GM19463 (cell line): ENCODE data around the gene C9orf85.

Experiments
- ATAC-seq: cut with Tn5 transposase; IDR thresholded peaks from one replicate; pipeline ENCODE4 v1.9.1; 2021; ENCODE audit warnings: mild to moderate bottlenecking, moderate library complexity; ENCODE audit not compliant: unreplicated experiment

The C9orf85 gene

DNA sequence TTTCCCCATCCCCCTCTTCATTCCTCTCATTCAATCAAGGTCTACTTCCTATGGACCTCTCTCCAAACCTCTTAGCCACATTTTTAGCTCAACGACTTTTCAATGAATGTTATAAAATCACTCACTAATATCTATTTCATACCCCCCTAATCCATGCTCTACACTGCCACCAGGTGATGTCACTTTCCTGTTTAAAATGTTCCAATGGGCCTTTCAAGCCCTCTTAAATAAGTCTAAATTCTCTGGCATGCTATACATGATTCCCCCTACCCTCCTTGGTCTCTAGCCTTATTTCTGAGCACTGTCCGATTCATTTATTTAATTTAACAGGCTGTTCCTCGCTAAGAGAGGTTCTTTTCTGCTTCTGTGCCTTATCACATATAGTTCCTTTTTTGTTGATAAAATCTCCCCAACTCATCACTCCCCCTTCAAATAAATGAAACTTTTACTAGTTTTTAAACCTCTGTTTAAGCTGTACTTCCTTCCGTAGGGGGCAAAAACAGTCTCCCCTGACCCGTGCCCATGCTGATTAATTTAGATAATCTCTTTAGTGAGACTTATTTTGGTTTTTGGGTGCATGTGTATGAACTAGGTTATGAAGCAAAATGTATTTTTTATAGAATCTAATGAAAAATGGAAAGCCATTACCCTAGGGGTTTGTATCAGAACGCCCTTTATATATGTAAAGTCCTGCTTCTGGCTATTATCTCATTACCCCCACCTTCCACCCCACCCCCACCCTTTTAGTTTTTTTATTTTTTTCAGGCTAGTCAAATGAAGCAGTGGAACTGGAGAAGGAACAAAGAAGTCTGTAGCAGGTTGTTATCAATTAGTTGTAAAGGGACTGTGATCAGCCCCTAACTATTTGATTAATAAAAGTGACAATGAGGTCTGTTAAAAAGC is 9.5 kb upstream of the C9orf85 start:
- ATAC-seq, result no peak

DNA sequence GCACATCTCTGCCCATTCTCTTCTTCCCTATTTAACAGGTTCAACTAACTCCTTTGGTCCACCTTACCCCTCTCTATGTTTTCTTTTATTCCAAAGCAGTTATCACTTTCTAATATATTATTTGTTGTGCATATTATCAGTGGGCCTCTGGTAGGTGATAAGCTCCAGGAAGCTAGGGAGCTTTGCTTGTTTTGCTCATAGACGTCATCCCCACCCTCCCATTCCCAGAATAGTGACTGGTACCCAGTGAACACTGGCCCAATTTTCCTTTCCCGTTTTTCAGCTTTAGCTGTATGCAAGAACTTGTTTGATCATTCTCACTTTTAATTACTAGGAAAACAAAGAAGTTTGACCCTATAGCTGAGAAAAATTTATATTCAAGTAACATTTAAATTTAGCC is 7.4 kb upstream of the C9orf85 start:
- no peak for ATAC-seq

DNA sequence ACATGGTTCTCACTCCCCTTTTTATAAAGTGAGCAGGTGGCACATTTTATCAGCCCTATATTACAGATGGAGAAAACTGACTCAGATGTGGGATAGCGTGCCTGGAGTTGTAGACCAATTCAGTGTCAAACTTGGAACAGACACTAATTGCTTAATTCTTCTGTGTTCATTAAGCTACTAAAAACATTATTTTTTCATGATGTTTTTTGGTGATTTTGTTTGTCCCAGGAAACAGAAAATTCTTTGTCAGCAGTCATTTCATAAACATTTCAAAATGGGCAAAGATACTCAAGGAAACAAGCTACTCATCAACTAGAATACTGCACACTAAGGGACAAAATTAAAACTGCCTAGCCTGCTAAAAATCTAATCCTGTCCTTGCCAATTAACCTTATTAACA is 2.6 kb upstream of the C9orf85 start:
- ATAC-seq, result no peak

DNA sequence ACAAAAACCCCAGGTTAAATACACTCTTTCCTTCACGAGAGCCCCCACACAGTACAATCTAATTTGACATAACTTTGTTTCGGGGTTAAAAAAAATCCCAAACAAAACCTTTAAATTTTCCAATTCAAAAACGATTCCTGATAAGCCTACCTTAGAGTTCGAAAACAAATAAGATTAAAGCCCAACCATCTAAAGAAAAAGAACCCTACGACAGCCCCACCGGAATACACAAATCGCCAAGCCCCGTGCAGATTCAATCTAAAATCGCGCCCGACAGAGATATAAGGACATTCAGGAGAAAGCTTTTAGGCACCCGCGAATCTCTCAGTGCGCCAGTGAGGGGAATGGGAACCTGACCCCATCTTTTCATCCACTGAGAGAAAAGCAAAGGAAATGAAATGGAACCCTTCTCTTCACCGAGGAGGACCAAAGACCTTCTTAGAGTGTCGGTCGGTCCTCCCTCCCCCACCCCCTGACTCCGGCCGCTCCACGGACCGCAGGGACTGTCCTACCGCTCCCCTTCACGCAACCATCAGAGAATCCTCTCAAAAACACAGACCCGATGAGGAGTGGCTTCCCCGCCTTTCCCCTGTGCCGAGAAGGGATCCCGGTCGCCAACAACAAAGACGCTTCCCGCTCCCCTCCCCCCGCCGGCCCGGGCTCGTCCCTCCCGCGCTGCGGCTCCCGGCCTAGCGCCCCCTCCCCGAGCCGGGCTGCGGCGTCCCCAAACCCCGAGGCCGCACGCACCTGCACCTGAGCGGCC is 1.4 kb upstream of the C9orf85 start:
- peak; percentile 6 for ATAC-seq

DNA sequence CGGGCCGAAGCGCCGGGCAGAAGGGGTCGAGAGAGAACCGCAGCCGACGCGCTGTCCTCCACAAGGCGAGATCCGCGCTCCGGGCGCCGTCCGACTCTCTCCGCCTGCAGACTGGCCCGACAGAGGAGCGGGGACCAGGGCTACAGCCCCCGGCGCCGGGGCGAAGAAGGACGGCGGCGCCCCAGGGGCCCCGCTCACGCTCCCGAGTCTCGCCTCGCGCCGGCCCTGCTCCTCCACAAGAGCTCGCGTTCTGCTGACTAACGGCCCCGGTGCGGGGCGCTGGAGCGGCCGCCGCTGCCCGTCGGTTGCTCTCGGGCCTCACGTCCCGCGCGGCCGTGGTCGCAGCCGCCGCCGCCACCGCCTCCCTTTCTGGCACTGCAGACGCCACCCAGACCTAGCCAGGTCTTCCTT is 784 bp upstream of the C9orf85 start:
- peak; percentile 7 for ATAC-seq

DNA sequence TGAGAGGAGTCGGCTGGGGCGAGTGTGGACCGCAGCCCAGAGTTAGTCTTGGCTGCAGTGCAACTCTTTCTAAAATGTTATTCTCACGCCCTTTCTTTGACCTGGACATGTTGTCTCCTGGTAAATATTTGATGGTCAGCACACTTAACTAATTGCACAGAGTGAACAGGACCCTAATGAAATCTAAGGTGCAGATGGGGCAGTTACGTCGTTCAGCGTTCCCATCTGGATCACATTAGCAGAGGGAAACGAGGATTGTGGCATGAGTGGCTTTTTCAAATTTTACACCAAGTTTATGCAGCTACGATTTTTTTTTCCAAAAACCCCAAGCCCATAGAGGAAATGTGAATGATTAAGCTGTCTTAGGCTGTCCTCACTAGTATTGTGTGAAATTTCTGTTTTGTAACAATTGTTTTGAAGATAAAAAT is 483 bp downstream of the C9orf85 start:
- ATAC-seq, result no peak

DNA sequence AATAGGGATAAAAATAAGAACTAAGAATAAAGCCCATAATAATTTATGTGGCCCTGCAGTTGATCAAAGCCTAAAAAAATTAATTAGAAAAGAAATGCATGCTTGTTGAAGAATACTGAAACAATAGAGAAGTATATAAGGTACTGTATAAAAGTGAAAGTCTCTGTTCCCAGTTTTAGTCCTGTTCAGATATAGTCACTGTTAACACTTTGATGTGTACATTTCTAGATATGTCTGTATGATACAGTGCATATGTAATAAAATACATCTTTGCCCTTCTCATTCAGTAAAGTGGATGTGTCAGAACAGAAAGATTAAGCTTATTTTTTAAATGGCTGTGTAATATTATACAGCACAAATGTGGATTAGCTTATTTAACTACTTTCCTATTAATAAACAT is 4.1 kb downstream of the C9orf85 start:
- no peak for ATAC-seq

DNA sequence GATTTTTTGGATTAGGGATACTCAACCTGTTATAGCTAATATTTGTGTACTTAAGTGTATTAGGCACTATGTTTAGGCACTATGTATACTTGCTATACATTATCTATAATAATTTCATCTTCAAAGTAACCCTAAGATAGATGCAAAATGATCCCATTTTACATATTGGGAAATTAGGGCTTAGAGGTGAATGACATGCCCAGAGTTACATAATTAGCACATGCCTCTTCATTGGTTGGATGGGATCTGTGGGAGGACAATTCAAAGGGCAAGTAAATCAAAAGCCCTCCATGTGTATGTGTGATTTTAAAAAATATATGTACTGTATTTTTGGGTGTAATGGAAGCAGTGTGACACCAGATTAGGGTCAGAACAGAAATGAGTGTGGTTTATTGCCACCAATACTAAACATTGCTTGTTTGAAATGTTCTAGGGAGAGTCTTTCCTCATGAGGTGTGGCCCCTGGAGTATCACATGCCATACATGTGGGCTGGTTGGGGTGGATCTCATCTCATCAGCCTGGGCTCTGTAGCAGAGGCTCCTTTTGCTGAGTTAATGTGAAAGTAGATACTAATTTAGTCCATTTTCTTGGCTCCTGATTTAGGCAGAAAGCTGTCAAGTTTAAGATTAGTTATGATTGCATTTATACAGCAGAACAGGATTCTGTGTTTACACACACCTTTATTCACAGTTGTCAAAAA is 5.5 kb downstream of the C9orf85 start:
- peak; percentile 94 for ATAC-seq

DNA sequence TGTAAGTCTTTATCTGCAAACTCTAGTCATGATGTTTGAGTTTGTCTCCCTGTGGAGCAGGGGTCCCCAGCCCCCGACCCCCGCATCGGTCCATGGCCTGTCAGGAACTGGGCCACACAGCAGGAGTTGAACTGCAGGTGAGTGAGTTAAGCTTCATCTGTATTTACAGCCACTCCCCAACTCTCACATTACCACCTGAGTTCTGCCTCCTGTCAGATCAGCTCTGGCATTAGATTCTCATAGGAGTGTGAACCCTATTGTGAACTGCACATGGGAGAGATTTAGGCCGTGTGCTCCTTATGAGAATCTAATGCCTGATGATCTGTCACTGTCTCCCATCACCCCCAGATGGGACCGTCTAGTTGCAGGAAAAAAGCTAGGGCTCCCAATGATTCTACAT is 7.0 kb downstream of the C9orf85 start:
- ATAC-seq, result no peak

DNA sequence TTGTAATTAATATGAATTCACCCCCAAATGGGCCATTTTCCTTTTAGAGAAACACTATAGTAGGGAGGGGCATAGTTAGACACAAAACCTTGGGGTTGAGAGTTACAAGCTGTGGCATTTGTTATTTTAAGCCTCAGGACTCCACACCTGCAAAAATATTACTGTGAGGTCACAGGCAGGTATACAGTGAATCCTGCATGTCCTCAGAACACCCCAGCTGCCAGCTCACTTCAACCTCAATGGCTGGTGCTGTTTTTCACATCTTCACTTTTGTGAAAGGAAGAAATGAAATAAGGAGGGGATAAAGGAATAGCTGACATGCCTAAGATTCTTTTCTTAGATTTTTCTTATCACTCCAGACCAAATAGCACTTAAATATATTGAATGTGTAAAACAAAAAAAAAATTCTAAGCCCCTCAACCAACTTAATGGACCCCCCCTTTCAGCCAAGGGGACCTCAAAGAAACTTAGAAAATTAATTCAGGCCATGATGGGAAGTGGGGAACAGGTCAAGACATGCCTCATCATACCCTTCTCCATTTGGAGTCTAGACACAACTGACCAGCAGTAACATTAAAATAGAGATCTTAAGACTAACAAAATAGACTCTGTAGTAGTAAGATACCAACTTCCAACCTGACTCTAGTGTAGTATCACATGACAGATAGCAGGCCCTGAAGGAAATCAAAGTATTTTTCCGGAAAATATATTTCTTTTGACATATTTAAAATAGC is 9.2 kb downstream of the C9orf85 start:
- no peak for ATAC-seq

DNA sequence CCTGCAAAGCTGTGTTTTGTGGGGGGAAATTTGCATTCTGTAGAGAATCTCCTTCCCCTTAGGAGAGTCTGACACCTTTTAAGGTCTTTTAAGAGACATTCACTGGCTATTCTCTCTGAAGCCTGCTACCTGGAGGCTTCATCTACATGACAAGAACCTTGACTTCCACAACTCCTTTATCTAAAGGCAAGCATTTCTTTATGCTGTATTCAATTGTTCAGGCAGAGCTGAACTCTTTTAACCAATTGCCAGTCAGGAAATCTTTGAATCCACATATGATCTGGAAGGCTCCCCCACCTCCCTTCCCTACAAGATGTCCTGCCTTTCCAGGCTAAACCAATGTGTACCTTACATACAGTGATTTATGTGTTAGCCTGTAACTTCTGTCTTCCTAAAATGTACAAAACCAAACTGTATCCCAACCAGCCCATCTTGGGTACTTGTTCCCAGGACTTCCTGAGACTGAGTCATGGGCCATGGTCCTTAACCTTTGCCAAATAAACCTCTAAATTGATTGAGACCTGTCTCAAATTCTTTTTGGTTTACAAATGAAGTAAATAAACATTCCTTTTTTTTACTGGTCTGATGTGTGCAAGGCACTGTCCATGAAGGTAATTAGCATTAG is 9.9 kb downstream of the C9orf85 start:
- no peak for ATAC-seq

DNA sequence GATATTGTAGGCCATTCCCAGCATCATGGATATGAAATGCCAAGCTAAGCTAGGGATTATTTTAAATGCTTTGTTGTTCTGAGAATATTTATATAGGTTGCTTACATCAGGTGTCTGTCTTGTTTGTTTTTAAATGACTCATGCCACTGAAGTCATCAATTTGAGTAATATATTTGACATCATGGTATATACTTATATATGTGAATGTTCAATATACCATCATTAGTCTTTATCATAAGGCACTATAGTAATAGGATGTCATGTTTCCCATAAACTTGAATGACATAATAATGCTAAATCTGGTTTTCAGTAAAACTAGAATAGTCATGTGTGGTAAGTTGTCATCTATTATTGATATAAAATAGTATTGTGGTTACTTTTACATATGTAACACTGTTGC is 13.1 kb downstream of the C9orf85 start:
- no peak for ATAC-seq

DNA sequence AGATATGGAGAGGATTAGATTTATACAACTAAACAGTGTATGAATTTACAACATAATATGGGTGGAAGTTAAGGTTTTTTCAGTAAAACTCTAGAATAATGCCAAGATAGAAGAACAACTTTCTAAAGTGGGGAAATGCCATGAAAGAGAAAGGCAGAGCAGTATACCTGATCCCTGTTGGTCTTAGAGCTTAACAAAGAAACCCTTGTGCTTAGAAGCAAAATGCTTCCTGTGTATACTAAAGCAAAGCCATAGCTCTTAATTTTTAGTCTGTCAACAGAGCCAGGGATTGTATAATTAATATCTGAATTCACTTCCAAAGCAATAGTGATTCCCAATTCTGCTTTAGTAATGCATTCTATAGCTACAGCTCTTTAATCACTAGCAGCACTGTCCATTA is 14.4 kb downstream of the C9orf85 start:
- ATAC-seq, result no peak

DNA sequence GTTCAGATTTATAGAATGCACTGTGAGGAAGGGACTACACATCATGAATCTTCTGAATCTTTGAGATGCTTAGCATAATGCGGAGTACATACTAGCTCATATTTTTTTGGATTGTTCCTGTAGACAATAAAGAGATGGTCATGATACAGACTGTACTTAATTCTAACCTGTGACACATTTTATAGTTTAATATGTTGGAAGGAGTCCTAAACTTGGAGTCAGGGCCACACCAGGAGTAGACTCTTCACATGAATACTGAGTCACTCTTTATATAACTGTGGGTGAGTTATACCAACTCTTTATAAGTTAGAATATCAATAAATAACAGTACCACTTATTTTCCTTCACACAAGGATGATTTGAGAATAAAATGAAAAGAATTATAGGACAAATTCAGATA is 16.9 kb downstream of the C9orf85 start:
- no peak for ATAC-seq

DNA sequence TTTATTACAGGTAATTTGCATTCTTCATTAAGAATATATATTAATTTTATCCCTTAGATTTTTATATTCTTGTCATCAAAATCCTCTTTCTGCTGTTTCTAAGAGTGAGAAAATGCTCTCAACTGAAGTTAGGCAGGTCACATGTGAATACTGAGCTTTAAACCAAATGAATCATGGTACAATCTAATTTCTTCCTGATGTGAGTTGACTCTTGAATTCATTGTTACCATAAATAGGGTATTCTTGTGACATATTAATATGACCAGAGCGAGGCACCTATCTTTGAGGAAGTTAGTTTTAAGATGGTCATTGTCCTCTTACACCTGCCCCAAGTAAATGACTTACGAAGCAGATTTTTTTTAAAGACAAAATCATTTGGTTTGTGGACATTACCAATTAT is 17.4 kb downstream of the C9orf85 start:
- no peak for ATAC-seq

DNA sequence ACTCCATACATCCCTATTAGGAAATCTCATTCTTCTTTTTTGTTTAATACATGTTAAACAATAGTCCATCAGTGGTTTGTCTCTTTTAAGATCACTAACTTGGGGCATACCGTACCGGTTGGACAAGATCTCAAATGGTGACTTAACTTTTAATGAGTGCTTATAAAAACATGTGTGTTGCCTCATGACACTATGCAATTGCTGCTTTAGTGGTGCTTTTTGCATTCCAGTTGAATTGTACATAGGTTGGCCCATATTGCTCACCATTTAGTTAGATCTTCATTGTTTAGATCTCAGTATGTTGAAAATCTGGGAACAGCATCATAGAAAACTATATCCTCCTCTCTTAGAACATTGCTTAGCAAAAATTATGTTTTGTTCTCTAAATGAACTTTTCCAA is 17.8 kb downstream of the C9orf85 start:
- no peak for ATAC-seq

DNA sequence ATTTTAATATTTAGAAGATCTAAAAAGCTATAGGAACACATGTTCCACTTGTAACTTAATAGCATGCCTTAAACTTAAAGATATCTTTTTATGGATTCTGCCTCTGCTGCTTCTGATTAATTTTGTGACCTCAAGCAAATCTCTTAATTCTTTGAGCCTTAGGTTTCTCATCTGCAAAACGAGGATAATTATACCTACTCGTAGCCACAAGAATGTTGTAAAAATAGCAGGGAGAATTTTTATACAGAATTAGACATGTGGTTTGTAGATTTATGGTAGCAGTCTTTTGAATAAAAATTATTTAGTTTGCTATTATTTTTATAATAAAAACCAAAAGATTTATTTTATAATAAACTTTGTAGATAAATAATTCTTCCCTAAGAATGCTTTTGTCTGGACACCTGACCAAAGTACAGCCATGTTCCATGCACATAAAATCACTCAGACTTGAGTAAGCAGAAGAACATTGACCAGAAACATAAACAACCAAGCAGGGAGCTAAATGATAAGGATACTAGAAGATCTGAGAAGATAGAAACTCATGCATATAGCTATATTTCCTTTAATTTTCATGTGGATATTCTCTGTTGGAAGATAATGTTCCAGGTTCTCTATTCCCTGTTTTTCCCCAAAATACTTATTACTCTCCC is 18.5 kb downstream of the C9orf85 start:
- ATAC-seq, result no peak

DNA sequence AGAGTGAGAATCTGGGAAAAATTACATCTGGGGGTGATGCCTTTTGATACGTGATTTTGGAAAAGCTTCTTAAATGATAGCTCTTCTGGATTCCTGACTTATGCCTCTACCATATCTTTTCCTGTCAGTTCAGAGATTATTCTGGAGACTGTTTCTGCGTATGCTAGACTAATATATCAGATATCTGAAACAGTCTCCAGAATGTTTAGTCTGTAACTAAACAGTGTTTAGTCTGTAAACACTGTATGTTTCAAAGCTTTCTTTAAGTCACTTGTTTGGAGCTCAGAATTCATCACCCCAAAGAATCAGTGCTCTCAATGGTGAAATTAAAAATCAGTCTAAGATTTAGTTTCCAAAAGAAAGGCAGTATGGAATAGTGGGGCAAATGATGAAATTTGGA is 19.7 kb downstream of the C9orf85 start:
- no peak for ATAC-seq

DNA sequence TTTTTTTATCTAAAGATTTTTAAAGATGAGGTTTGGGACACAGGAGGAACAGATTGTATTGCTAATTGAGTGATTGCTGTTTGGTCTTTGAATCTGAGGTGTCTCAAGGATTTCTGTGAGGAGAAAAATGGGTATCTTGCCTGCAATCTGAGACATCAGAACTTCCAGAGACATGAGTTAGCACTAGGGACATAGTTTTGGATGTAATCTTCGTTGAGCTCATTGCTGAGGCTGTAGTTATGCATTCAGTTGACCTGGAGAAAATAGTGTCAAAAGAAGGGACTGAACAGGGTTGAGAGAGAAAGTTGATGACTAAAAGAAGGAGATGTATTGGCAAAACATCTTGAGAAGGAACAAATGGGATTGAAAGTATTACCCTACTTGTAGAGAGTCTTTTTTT is 24.6 kb downstream of the C9orf85 start:
- no peak for ATAC-seq

DNA sequence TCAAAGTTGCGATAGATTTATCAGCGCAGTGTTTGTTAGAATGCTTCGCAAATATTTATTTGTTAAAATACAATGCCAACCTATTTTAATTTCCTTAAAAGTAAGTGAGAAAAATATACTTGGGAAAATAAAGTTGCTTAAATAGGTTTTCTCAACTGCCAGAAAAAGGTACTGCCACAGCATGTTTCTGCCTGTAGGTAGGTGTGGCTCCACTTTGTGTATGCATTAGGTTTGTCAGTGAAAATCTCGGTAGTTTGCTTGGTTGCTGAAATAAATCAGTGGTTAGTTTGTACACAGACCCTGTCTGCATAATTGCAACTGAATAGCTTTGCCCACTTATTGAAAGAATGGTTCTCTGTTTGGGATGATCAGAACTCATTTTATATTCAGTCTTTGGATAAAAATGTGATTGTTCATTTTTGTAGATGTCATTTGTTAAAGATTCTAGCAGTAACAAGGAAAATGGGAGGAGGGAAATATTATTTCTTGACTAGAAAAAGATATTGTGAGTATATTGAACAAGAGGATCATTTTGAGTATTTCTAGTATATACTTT is 25.7 kb downstream of the C9orf85 start:
- ATAC-seq, result no peak
